Endodermal cell (in vitro differentiated cells): ENCODE data around the gene ID1. TPM values are rescaled to one million over a fixed set of nuclear protein-coding genes. Genes with fewer than 3 reads are reported as not detected.

ENCODE experiments used
- DNase-seq: peaks from one replicate; pipeline ENCODE4 v3.0.0-alpha.2; 2017
- H3K27ac ChIP-seq: 2 replicates; pipeline ENCODE4 v1.5.1; 2013; ENCODE audit warnings: mild to moderate bottlenecking, low read depth, low read length, moderate library complexity
- H3K27me3 ChIP-seq: 2 replicates; pipeline ENCODE4 v1.6.1; 2013; ENCODE audit warnings: mild to moderate bottlenecking, low read length, moderate library complexity; ENCODE audit not compliant: insufficient read depth, control insufficient read depth, poor library complexity, severe bottlenecking
- H3K36me3 ChIP-seq: 2 replicates; pipeline ENCODE4 v1.7.0; 2013; ENCODE audit warnings: mild to moderate bottlenecking, low read length, moderate library complexity; ENCODE audit not compliant: control insufficient read depth, insufficient read depth
- H3K4me1 ChIP-seq: one replicate; pipeline ENCODE4 v1.7.0; 2013; ENCODE audit warnings: low read length; ENCODE audit not compliant: control insufficient read depth, insufficient read depth
- H3K4me3 ChIP-seq: 2 replicates; pipeline ENCODE4 v1.5.1; 2013; ENCODE audit warnings: mild to moderate bottlenecking, low read length, moderate library complexity
- H3K9ac ChIP-seq: 2 replicates; pipeline ENCODE4 v1.6.1; 2013; ENCODE audit warnings: mild to moderate bottlenecking, low read length, moderate library complexity; ENCODE audit not compliant: poor library complexity, severe bottlenecking; ENCODE audit errors: extremely low read depth
- H3K9me3 ChIP-seq: 2 replicates; pipeline ENCODE4 v1.6.1; 2013; ENCODE audit warnings: mild to moderate bottlenecking, low read length, moderate library complexity; ENCODE audit not compliant: control insufficient read depth
- H3K27ac Mint-ChIP-seq: 2 replicates; pipeline ENCODE4 v1.8.0; 2020; ENCODE audit warnings: mixed read lengths
- H3K27me3 Mint-ChIP-seq: 2 replicates; pipeline ENCODE4 v1.8.0; 2021; ENCODE audit warnings: mild to moderate bottlenecking, mixed read lengths; ENCODE audit not compliant: insufficient read depth
- H3K36me3 Mint-ChIP-seq: 2 replicates; pipeline ENCODE4 v1.8.0; 2020; ENCODE audit warnings: low read depth, mixed read lengths
- H3K4me1 Mint-ChIP-seq: 2 replicates; pipeline ENCODE4 v1.8.0; 2020; ENCODE audit warnings: mixed read lengths
- H3K4me3 Mint-ChIP-seq: 2 replicates; pipeline ENCODE4 v1.8.0; 2020; ENCODE audit warnings: mild to moderate bottlenecking, moderate library complexity, mixed read lengths
- H3K9me3 Mint-ChIP-seq: 2 replicates; pipeline ENCODE4 v1.8.0; 2020; ENCODE audit warnings: mild to moderate bottlenecking, mixed read lengths
- WGBS, 2 experiments: methylation state at CpG; one replicate each; pipeline versions ENCODE4 v1.1.5 to v1.1.7; 2013; ENCODE audit warnings: missing lambda C conversion rate in 2 of 2, mixed read lengths in 1 of 2; ENCODE audit not compliant: insufficient coverage in 1 of 2, insufficient read length in 1 of 2; 5-methylcytosine and 5-hydroxymethylcytosine counted together
- total RNA-seq, 2 donors: library from RNA; stranded (reverse); fragmentation: NEBNext Ultra II Directional in 1 of 2; extraction: Animal tissue kit (Norgen Biotek cat#: 25700) in 1 of 2; gene quantifications; 2 replicates in 1 of 2; 3 replicates in 1 of 2; pipeline ENCODE4 v1.2.1, GENCODE V29; 2021
- TF ChIP-seq, protein P1 (sequence below): fragments of 200-600 bp; sonication (generic); conservative IDR thresholded peaks from 2 replicates; pipeline ENCODE4 v1.5.0; 2021; ENCODE audit warnings: antibody characterized with exemption, mild to moderate bottlenecking

Gene ID1
- total RNA-seq, 2 donors from 2014 or later = 380 to 447 TPM

DNA sequence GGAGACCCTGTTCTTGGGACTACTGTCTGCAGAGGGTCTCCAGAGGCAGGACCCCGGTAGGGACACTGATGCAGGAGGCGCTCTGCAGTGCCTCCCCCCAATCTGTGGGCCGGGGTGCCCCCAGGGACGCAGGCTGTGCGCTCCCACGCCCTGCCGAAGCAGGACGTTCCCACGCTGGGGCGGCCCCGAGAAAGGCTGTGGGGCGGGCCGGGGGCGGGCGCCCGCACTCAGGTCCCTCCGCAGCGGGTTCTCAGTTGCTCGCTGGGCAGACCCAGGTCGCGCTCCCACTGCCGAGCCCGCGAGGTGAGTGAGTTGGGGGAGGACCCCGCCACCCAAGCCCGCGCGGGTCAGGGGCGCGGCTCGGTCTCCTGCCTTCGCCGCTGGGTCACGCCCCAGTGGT, 32.6 kb downstream of the ID1 start, which contains the start of gene COX4I2:
Gene COX4I2 (plus strand): TSS at position 253 of the 400 bp plus-strand sequence. CDS start 1,106 bp downstream, outside the sequence.
- TF ChIP-seq, protein P1, sequence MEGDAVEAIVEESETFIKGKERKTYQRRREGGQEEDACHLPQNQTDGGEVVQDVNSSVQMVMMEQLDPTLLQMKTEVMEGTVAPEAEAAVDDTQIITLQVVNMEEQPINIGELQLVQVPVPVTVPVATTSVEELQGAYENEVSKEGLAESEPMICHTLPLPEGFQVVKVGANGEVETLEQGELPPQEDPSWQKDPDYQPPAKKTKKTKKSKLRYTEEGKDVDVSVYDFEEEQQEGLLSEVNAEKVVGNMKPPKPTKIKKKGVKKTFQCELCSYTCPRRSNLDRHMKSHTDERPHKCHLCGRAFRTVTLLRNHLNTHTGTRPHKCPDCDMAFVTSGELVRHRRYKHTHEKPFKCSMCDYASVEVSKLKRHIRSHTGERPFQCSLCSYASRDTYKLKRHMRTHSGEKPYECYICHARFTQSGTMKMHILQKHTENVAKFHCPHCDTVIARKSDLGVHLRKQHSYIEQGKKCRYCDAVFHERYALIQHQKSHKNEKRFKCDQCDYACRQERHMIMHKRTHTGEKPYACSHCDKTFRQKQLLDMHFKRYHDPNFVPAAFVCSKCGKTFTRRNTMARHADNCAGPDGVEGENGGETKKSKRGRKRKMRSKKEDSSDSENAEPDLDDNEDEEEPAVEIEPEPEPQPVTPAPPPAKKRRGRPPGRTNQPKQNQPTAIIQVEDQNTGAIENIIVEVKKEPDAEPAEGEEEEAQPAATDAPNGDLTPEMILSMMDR = no peak
- peak; percentile 56 for DNase-seq
- Mint-ChIP-seq H3K27me3 (peaks cover 8% of the 10 kb centered on the region), H3K36me3 (no peaks in the 10 kb centered on the region), H3K9me3 (no peaks in the 10 kb centered on the region), H3K4me1 (no peaks in the 10 kb centered on the region), H3K27ac (no peak within 1 kb of the TSS), H3K4me3 (no peak within 1 kb of the TSS)
- no peak within 1 kb of the TSS for H3K4me3 ChIP-seq
- H3K27me3 ChIP-seq = no peaks in the 10 kb centered on the region
- no peak within 1 kb of the TSS for H3K9ac ChIP-seq
- H3K9me3 ChIP-seq = no peaks in the 10 kb centered on the region
- H3K4me1 ChIP-seq = no peaks in the 10 kb centered on the region
- no peak within 1 kb of the TSS for H3K27ac ChIP-seq
- 92 to 95% methylated on average over 4 to 34 of the region's 34 CpGs for WGBS, 2 experiments
- no peaks in the 10 kb centered on the region for H3K36me3 ChIP-seq

DNA sequence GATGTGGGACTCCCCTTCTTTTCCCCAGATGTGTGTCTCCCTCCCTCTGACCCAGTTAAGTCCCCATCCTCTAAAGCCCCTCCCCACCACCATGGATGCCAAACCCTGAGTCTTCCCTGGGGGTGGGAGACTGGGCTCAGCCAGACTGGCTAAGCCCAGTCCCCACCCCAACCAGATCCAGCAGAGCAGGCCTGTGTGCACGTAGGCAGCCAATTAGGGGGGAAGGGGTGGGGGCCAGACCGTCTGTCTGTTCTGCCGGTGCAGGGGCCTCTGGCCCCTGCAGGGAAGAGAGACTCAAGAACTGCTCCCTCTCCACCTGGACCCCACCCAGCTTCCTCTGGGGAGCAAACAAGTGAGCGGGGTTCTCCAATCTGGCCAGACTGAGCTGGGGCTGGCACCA, 33.2 kb downstream of the ID1 start:
- no peak overlapping the region for H3K4me3 Mint-ChIP-seq
- WGBS, 2 experiments = 85 to 90% methylated on average over 3 to 4 of the region's 4 CpGs
- Histone ChIP-seq H3K27ac (no peak overlapping the region), H3K9ac (no peak overlapping the region), H3K27me3 (no peaks in the 10 kb centered on the region), H3K4me3 (no peak overlapping the region), H3K36me3 (no peaks in the 10 kb centered on the region), H3K9me3 (no peaks in the 10 kb centered on the region), H3K4me1 (no peaks in the 10 kb centered on the region)
- peaks cover 8% of the 10 kb centered on the region for H3K27me3 Mint-ChIP-seq
- H3K9me3 Mint-ChIP-seq = no peaks in the 10 kb centered on the region
- TF ChIP-seq, protein P1 = no peak
- H3K36me3 Mint-ChIP-seq = no peaks in the 10 kb centered on the region
- no peak for DNase-seq
- H3K4me1 Mint-ChIP-seq = peaks cover 2% of the 10 kb centered on the region
- no peak overlapping the region for H3K27ac Mint-ChIP-seq

DNA sequence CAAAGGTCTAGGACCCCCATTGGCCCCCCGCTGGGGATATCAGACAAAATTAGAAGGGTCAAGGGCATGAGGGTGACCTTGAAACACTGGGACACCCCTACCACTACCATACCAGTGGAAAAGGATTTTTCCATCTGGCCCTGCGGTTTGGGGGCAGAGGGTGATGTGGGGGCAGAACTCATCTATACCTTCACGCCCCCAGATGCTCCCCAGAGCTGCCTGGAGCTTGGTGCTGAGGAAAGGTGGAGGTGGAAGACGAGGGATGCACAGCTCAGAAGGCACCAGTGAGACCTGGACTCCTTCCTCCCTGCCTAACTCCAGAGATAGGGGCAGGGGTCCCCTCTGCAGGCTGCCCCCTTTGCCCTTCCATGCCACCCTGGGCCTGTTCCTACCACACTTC, 33.7 kb downstream of the ID1 start:
- no peak for DNase-seq
- no peaks in the 10 kb centered on the region for H3K9me3 Mint-ChIP-seq
- no peak overlapping the region for H3K4me3 Mint-ChIP-seq
- Histone ChIP-seq H3K9ac (no peak overlapping the region), H3K4me1 (no peaks in the 10 kb centered on the region), H3K36me3 (no peaks in the 10 kb centered on the region), H3K4me3 (no peak overlapping the region), H3K9me3 (no peaks in the 10 kb centered on the region), H3K27ac (no peak overlapping the region), H3K27me3 (no peaks in the 10 kb centered on the region)
- peaks cover 8% of the 10 kb centered on the region for H3K27me3 Mint-ChIP-seq
- no peak overlapping the region for H3K27ac Mint-ChIP-seq
- peaks cover 2% of the 10 kb centered on the region for H3K4me1 Mint-ChIP-seq
- TF ChIP-seq, protein P1 = no peak
- H3K36me3 Mint-ChIP-seq = no peaks in the 10 kb centered on the region
- 95% methylated on average over 4 of the region's 4 CpGs; no CpG with 5 or more reads in 1 of the 2 experiments for WGBS, 2 experiments
